ENCODE measurements around the gene PCNT. TPM values are rescaled to one million over a fixed set of nuclear protein-coding genes. Genes with fewer than 3 reads are reported as not detected.
A peak's percentile ranks its signal among the peaks of the same experiment; 100 is the strongest.

The PCNT gene
- total RNA-seq, 1 experiment from 2014 or later: 34.0 TPM

DNA sequence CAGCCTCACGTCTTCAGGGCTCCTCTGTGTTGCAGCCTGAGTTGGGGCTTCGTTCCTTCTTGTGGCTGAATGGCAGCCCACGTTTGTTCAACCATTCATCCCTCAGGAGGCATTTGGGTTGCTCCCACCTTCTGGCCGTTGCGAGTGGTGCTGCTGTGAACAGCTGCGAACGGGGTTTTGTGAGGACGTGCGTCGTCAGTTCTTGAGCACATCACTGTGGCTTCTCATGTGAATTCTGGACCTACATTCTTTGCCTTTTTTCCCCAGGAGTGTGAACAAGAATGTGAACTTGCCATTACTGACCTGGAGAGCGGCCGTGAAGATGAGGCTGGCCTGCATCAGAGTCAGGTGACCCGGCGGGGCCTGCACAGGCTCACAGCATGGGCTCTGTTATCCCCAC lies 21.9 kb downstream of the PCNT start:
- ChIA-PET POLR2A (interaction anchor here (3.7 kb wide), 1 partner anchor 20 kb away, joined by 13 read pairs; a partner anchor contains a TSS), CTCF (no interaction called here)
- H3K4me3 Mint-ChIP-seq (ENCODE audit: unreplicated experiment): no peak overlapping the region
- H3K4me1 Mint-ChIP-seq (ENCODE audit: insufficient read depth, unreplicated experiment): no peaks in the 10 kb centered on the region
- H3K9me3 Mint-ChIP-seq (ENCODE audit: unreplicated experiment): no peaks in the 10 kb centered on the region
- no TSS peak for BruUV-seq (replicated peaks)
- H3K27me3 Mint-ChIP-seq (ENCODE audit: insufficient read depth, unreplicated experiment): no peaks in the 10 kb centered on the region
- TF ChIP-seq, protein P1, sequence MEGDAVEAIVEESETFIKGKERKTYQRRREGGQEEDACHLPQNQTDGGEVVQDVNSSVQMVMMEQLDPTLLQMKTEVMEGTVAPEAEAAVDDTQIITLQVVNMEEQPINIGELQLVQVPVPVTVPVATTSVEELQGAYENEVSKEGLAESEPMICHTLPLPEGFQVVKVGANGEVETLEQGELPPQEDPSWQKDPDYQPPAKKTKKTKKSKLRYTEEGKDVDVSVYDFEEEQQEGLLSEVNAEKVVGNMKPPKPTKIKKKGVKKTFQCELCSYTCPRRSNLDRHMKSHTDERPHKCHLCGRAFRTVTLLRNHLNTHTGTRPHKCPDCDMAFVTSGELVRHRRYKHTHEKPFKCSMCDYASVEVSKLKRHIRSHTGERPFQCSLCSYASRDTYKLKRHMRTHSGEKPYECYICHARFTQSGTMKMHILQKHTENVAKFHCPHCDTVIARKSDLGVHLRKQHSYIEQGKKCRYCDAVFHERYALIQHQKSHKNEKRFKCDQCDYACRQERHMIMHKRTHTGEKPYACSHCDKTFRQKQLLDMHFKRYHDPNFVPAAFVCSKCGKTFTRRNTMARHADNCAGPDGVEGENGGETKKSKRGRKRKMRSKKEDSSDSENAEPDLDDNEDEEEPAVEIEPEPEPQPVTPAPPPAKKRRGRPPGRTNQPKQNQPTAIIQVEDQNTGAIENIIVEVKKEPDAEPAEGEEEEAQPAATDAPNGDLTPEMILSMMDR (IDR thresholded peaks at IDR 0.05; ENCODE audit: unreplicated experiment): no peak
- H3K27ac Mint-ChIP-seq (ENCODE audit: low read depth, unreplicated experiment): peak overlapping the region; percentile 46
- peaks cover 46% of the 10 kb centered on the region for H3K36me3 Mint-ChIP-seq (ENCODE audit: insufficient read depth, unreplicated experiment)
- intact Hi-C loops (cut with micrococcal nuclease): no loop called here
- no peak for DNase-seq (ENCODE audit: unreplicated experiment)

DNA sequence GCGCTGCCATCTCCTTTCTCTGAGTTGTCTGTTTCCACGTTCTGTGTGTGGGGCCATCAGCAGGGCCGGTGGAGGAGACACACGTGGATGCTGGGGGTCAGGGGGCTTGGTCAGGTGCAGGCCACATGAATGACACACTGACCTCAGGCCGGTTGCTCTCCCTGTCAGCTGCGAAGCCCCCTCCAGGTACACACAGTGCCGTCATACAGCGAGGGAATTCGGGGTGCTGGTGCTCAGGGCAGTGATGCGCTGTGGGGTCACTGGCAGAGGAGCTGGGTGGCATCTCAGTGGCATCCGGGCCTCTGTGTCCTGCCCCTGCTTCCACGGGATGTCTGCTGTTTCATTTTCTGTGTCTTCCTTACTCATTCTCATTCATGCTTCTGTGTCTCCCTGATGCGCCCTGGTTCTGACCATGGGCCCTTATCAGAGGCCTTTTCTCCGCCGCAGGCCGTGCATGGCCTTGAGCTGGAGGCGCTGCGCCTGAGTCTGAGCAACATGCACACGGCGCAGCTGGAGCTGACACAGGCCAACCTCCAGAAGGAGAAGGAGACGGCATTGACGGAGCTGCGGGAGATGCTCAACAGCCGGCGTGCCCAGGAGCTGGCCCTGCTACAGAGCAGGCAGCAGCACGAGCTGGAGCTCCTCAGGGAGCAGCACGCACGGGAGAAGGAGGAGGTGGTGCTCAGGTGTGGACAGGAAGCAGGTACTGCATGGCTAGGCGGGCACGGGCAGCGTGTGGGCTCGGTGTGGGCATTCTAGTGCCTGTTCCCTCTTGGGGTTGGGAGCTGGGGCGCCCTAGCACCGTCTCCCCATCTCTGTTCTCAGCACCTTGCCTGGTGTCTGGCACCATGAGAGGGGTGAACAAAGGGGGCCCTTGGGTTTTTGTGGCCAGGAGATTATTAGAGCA lies 22.6 kb downstream of the PCNT start:
- POLR2A ChIA-PET: interaction anchor here (1.3 to 3.7 kb wide), 2 partner anchors 21 to 62 kb away, joined by 3 to 13 read pairs; a partner anchor contains a TSS
- H3K4me1 Mint-ChIP-seq (ENCODE audit: insufficient read depth, unreplicated experiment): no peaks in the 10 kb centered on the region
- CTCF ChIA-PET: interaction anchor here (0.6 to 0.7 kb wide), 3 partner anchors 54 to 100 kb away, joined by 3 to 4 read pairs (median 4); no protein-coding TSS in a partner anchor
- no peaks in the 10 kb centered on the region for H3K9me3 Mint-ChIP-seq (ENCODE audit: unreplicated experiment)
- no peak overlapping the region for H3K27ac Mint-ChIP-seq (ENCODE audit: low read depth, unreplicated experiment)
- BruUV-seq (replicated peaks): no TSS peak
- DNase-seq (ENCODE audit: unreplicated experiment): no peak
- TF ChIP-seq, protein P1 (IDR thresholded peaks at IDR 0.05; ENCODE audit: unreplicated experiment): no peak
- H3K27me3 Mint-ChIP-seq (ENCODE audit: insufficient read depth, unreplicated experiment): no peaks in the 10 kb centered on the region
- no peak overlapping the region for H3K4me3 Mint-ChIP-seq (ENCODE audit: unreplicated experiment)
- H3K36me3 Mint-ChIP-seq (ENCODE audit: insufficient read depth, unreplicated experiment): peaks cover 52% of the 10 kb centered on the region
- intact Hi-C loops (cut with micrococcal nuclease): no loop called here

DNA sequence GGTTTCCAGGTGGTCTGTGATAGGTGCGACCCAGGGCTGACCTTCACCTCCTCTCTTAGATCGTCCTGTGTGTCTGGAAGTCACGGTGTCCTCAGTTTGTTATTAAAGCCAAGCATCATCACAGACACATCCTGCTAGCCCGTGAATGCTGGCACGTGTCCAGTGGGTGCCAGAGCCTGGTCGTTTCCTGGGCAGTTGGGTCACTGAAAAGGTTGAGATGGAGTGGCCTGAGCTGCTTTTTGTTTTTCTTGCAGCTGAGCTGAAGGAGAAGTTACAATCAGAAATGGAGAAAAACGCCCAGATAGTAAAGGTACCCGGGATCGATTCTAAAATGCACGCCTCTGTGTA lies 23.2 kb downstream of the PCNT start:
- Mint-ChIP-seq H3K4me3 (ENCODE audit: unreplicated experiment) (no peak overlapping the region), H3K27ac (ENCODE audit: low read depth, unreplicated experiment) (peak overlapping the region; percentile 27), H3K9me3 (ENCODE audit: unreplicated experiment) (no peaks in the 10 kb centered on the region), H3K27me3 (ENCODE audit: insufficient read depth, unreplicated experiment) (no peaks in the 10 kb centered on the region), H3K36me3 (ENCODE audit: insufficient read depth, unreplicated experiment) (peaks cover 57% of the 10 kb centered on the region), H3K4me1 (ENCODE audit: insufficient read depth, unreplicated experiment) (no peaks in the 10 kb centered on the region)
- TF ChIP-seq, protein P1 (IDR thresholded peaks at IDR 0.05; ENCODE audit: unreplicated experiment): no peak
- intact Hi-C loops (cut with micrococcal nuclease): no loop called here
- CTCF ChIA-PET: interaction anchor here (0.5 to 1.1 kb wide), 4 partner anchors 9 to 168 kb away, joined by 3 to 4 read pairs (median 3); no protein-coding TSS in a partner anchor
- DNase-seq (ENCODE audit: unreplicated experiment): no peak
- POLR2A ChIA-PET: interaction anchor here (1.3 to 3.7 kb wide), 2 partner anchors 22 to 63 kb away, joined by 3 to 13 read pairs; a partner anchor contains a TSS
- no TSS peak for BruUV-seq (replicated peaks)

DNA sequence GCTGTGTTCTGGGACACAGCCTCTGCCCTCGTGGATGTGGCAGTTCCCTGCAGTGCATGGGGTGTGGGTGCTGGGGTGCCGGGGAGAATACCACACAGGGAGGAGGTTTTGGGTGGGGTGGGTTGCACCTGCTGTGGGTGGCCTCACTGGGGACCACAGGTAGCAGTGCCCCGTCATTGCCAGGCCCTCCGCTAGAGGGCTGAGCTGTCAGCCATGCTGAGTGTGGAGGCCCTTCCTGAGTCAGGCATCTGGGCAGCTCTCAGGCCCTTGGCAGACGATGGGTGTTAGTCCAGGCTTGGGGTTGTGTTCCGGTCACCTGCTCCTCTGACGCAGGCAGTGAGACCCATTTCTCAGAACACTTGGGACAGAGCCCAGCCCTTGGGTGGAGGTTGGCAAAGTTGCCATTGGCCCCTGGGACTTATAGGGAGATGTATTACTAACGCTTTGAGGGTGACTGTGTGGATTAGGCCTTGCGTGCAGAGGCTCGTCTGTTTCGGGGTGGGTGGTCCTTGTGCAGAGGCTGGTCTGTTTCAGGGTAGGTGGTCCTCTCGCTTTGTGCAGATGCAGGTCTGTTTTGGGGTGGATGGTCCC lies 23.9 kb downstream of the PCNT start:
- Mint-ChIP-seq H3K4me1 (ENCODE audit: insufficient read depth, unreplicated experiment) (no peaks in the 10 kb centered on the region), H3K9me3 (ENCODE audit: unreplicated experiment) (no peaks in the 10 kb centered on the region), H3K27me3 (ENCODE audit: insufficient read depth, unreplicated experiment) (no peaks in the 10 kb centered on the region), H3K27ac (ENCODE audit: low read depth, unreplicated experiment) (peak overlapping the region; percentile 27), H3K4me3 (ENCODE audit: unreplicated experiment) (no peak overlapping the region), H3K36me3 (ENCODE audit: insufficient read depth, unreplicated experiment) (peaks cover 59% of the 10 kb centered on the region)
- ChIA-PET CTCF (interaction anchor here (0.5 to 1.1 kb wide), 4 partner anchors 9 to 167 kb away, joined by 3 read pairs; no protein-coding TSS in a partner anchor), POLR2A (interaction anchor here (1.3 to 3.7 kb wide), 2 partner anchors 22 to 63 kb away, joined by 3 to 13 read pairs; a partner anchor contains a TSS)
- intact Hi-C loops (cut with micrococcal nuclease): no loop called here
- DNase-seq (ENCODE audit: unreplicated experiment): peak; percentile 89
- TF ChIP-seq, protein P1 (IDR thresholded peaks at IDR 0.05; ENCODE audit: unreplicated experiment): peak; percentile 6
- BruUV-seq (replicated peaks): no TSS peak

Measured in MCF 10A (cell line).